ENCODE data around the gene PITHD1. TPM values are rescaled to one million over a fixed set of nuclear protein-coding genes. Genes with fewer than 3 reads are reported as not detected.
"Not testable (repeated sequence)": the region's sequence is repeated elsewhere in the genome, so short reads cannot be mapped to it uniquely, and the experiment has no call there.

The PITHD1 gene
- total and polyA plus RNA-seq, 9 donors, result 33.4 to 44.5 (median 38.7) TPM

GRCh38 chr1:23797478-23798448, 19.5 kb downstream of the PITHD1 start:
- 80% methylated on average over 15 of the region's 20 CpGs for WGBS (ENCODE audit: insufficient coverage)
- Histone ChIP-seq H3K4me3 (ENCODE audit: low read length) (no peak overlapping the region), H3K9me3 (replicated peaks; ENCODE audit: control insufficient read depth, low read depth, low read length) (no peaks in the 10 kb centered on the region), H3K4me1 (ENCODE audit: control insufficient read depth, insufficient read depth, low read length) (peaks cover 38% of the 10 kb centered on the region), H3K27me3 (ENCODE audit: control insufficient read depth, insufficient read depth, low read length) (no peaks in the 10 kb centered on the region), H3K27ac (ENCODE audit: low read length) (no peak overlapping the region), H3K36me3 (ENCODE audit: control insufficient read depth, insufficient read depth, low read length) (peaks cover 55% of the 10 kb centered on the region)
- DNase-seq, result no peak

- Histone ChIP-seq H3K36me3 (ENCODE audit: control insufficient read depth, insufficient read depth, low read length) (peaks cover 49% of the 10 kb centered on the region), H3K27me3 (ENCODE audit: control insufficient read depth, insufficient read depth, low read length) (no peaks in the 10 kb centered on the region), H3K27ac (ENCODE audit: low read length) (no peak overlapping the region), H3K9me3 (replicated peaks; ENCODE audit: control insufficient read depth, low read depth, low read length) (no peaks in the 10 kb centered on the region), H3K4me1 (ENCODE audit: control insufficient read depth, insufficient read depth, low read length) (peaks cover 29% of the 10 kb centered on the region), H3K4me3 (ENCODE audit: low read length) (no peak overlapping the region)
- 87% methylated on average over 11 of the region's 12 CpGs for WGBS (ENCODE audit: insufficient coverage)
- DNase-seq, result peak; percentile 17
Measured at GRCh38 chr1:23798662-23799142, 20.5 kb downstream of the PITHD1 start.

GRCh38 chr1:23799255-23799569, 21.0 kb downstream of the PITHD1 start:
- no peak overlapping the region for H3K27ac ChIP-seq (ENCODE audit: low read length)
- 82% methylated on average over 4 of the region's 7 CpGs for WGBS (ENCODE audit: insufficient coverage)
- peaks cover 51% of the 10 kb centered on the region for H3K36me3 ChIP-seq (ENCODE audit: control insufficient read depth, insufficient read depth, low read length)

GRCh38 chr1:23799570-23800399, 21.6 kb downstream of the PITHD1 start:
- DNase-seq, result peak; percentile 52
- H3K4me3 ChIP-seq (ENCODE audit: low read length), result peak overlapping the region; percentile 89
- H3K36me3 ChIP-seq (ENCODE audit: control insufficient read depth, insufficient read depth, low read length), result peaks cover 49% of the 10 kb centered on the region
- no peaks in the 10 kb centered on the region for H3K9me3 ChIP-seq (replicated peaks; ENCODE audit: control insufficient read depth, low read depth, low read length)
- peak overlapping the region; percentile 95 for H3K27ac ChIP-seq (ENCODE audit: low read length)
- WGBS (ENCODE audit: insufficient coverage), result 1% methylated on average over 44 of the region's 48 CpGs
- H3K27me3 ChIP-seq (ENCODE audit: control insufficient read depth, insufficient read depth, low read length), result no peaks in the 10 kb centered on the region
- peaks cover 27% of the 10 kb centered on the region for H3K4me1 ChIP-seq (ENCODE audit: control insufficient read depth, insufficient read depth, low read length)

More at GRCh38 chr1:23799255-23799569, 21.0 kb downstream of the PITHD1 start:
- H3K4me3 ChIP-seq (ENCODE audit: low read length), result peak overlapping the region; percentile 89
- no peaks in the 10 kb centered on the region for H3K27me3 ChIP-seq (ENCODE audit: control insufficient read depth, insufficient read depth, low read length)
- H3K9me3 ChIP-seq (replicated peaks; ENCODE audit: control insufficient read depth, low read depth, low read length), result no peaks in the 10 kb centered on the region
- peaks cover 27% of the 10 kb centered on the region for H3K4me1 ChIP-seq (ENCODE audit: control insufficient read depth, insufficient read depth, low read length)
- DNase-seq, result no peak

- no peaks in the 10 kb centered on the region for H3K27me3 ChIP-seq (ENCODE audit: control insufficient read depth, insufficient read depth, low read length)
- no peaks in the 10 kb centered on the region for H3K9me3 ChIP-seq (replicated peaks; ENCODE audit: control insufficient read depth, low read depth, low read length)
- peak within 1 kb of the TSS; percentile 89 for H3K4me3 ChIP-seq (ENCODE audit: low read length)
- WGBS (ENCODE audit: insufficient coverage), result under 1% methylated on average over 82 of the region's 82 CpGs
- DNase-seq, result peak; percentile 99
- peak within 1 kb of the TSS; percentile 95 for H3K27ac ChIP-seq (ENCODE audit: low read length)
- H3K4me1 ChIP-seq (ENCODE audit: control insufficient read depth, insufficient read depth, low read length), result peaks cover 24% of the 10 kb centered on the region
- peaks cover 44% of the 10 kb centered on the region for H3K36me3 ChIP-seq (ENCODE audit: control insufficient read depth, insufficient read depth, low read length)
Measured at GRCh38 chr1:23800400-23801337, 22.5 kb downstream of the PITHD1 start, which contains the start of gene GALE. TSS of gene GALE (minus strand) at chr1:23800754. CDS start at chr1:23799007, 1,747 bp downstream.

DNA sequence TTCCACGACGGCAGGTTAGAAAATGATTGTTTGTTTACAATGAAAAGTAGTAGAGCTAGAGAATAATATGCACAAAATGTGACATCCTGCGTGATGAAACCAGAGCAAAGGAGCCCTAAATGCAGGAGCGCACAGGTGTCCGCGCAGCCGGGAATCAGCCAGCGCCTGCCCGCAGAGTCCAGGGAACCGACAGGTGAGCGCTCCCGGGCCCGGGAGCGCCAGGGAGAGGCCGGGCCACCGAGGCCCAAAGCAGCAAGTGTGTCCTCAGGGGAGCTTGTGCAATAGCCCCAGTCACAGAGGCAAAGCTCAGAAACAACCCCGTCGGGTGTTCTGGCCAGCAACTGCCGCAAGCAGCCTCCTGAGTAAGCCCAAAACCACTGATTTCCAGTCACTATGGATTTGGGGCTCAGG, 23.1 kb downstream of the PITHD1 start:
- WGBS (ENCODE audit: insufficient coverage), result 6% methylated on average over 16 of the region's 19 CpGs
- DNase-seq, result peak; percentile 18
- peaks cover 21% of the 10 kb centered on the region for H3K4me1 ChIP-seq (ENCODE audit: control insufficient read depth, insufficient read depth, low read length)
- H3K27me3 ChIP-seq (ENCODE audit: control insufficient read depth, insufficient read depth, low read length), result no peaks in the 10 kb centered on the region
- H3K36me3 ChIP-seq (ENCODE audit: control insufficient read depth, insufficient read depth, low read length), result peaks cover 41% of the 10 kb centered on the region
- peak overlapping the region; percentile 89 for H3K4me3 ChIP-seq (ENCODE audit: low read length)
- no peaks in the 10 kb centered on the region for H3K9me3 ChIP-seq (replicated peaks; ENCODE audit: control insufficient read depth, low read depth, low read length)
- peak overlapping the region; percentile 85 for H3K27ac ChIP-seq (ENCODE audit: low read length)

GRCh38 chr1:23801876-23802275, 23.7 kb downstream of the PITHD1 start:
- Histone ChIP-seq H3K4me3 (ENCODE audit: low read length) (no peak overlapping the region), H3K27me3 (ENCODE audit: control insufficient read depth, insufficient read depth, low read length) (no peaks in the 10 kb centered on the region), H3K27ac (ENCODE audit: low read length) (no peak overlapping the region), H3K36me3 (ENCODE audit: control insufficient read depth, insufficient read depth, low read length) (peaks cover 41% of the 10 kb centered on the region), H3K4me1 (ENCODE audit: control insufficient read depth, insufficient read depth, low read length) (peaks cover 21% of the 10 kb centered on the region), H3K9me3 (replicated peaks; ENCODE audit: control insufficient read depth, low read depth, low read length) (no peaks in the 10 kb centered on the region)
- peak; percentile 23 for DNase-seq
- 51% methylated on average over 10 of the region's 10 CpGs for WGBS (ENCODE audit: insufficient coverage)

DNA sequence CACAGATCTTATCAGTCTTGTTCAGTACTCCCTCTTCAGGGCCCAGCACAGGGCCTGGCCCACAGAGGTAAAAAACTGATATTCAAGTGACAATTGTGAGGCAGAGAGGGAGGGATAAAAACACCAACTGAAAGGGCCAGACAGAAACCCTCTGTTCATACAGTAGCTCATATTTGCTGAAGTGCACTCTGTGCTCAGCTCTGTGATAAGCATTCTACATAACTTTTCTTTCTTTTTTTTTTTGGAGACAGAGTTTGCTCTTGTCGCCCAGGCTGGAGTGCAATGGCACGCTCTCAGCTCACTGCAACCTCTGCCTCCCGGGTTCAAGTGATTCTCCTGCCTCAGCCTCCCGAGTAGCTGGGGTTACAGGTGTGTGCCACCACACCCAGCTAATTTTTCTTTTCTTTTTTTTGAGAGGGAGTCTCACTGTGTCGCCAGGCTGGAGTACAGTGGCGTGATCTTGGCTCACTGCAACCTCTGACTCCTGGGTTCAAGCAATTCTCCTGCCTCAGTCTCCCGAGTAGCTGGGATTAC, 24.7 kb downstream of the PITHD1 start:
- not testable (repeated sequence) for DNase-seq; H3K9me3 ChIP-seq (replicated peaks; ENCODE audit: control insufficient read depth, low read depth, low read length); H3K4me3 ChIP-seq (ENCODE audit: low read length); H3K27ac ChIP-seq (ENCODE audit: low read length); H3K27me3 ChIP-seq (ENCODE audit: control insufficient read depth, insufficient read depth, low read length)
- Histone ChIP-seq H3K4me1 (ENCODE audit: control insufficient read depth, insufficient read depth, low read length) (peaks cover 21% of the 10 kb centered on the region), H3K36me3 (ENCODE audit: control insufficient read depth, insufficient read depth, low read length) (peaks cover 43% of the 10 kb centered on the region)
- WGBS (ENCODE audit: insufficient coverage), result 90% methylated on average over 5 of the region's 7 CpGs

- Histone ChIP-seq H3K36me3 (ENCODE audit: control insufficient read depth, insufficient read depth, low read length) (peaks cover 39% of the 10 kb centered on the region), H3K27ac (ENCODE audit: low read length) (no peak overlapping the region), H3K4me1 (ENCODE audit: control insufficient read depth, insufficient read depth, low read length) (peaks cover 20% of the 10 kb centered on the region), H3K4me3 (ENCODE audit: low read length) (no peak overlapping the region), H3K9me3 (replicated peaks; ENCODE audit: control insufficient read depth, low read depth, low read length) (no peaks in the 10 kb centered on the region), H3K27me3 (ENCODE audit: control insufficient read depth, insufficient read depth, low read length) (no peaks in the 10 kb centered on the region)
- no peak for DNase-seq
- 93% methylated on average over 4 of the region's 5 CpGs for WGBS (ENCODE audit: insufficient coverage)
Measured at GRCh38 chr1:23803674-23804073, 25.5 kb downstream of the PITHD1 start.

Measured in muscle of leg (tissue), 11 donors.